GM12891 (cell line): ENCODE data around the gene ABCG1.
A peak's percentile ranks its signal among the peaks of the same experiment; 100 is the strongest.

ENCODE experiments used
- DNase-seq: peaks from one replicate; pipeline ENCODE4 v3.0.0; 2011; ENCODE audit warnings: low spot score; ENCODE audit not compliant: insufficient read length
- FAIRE-seq: peaks from 2 replicates; lab custom pipeline; 2011; peaks lifted over from hg19 to GRCh38; lab: Jason Lieb, UNC
- PAX5 ChIP-seq: IDR thresholded peaks from 2 replicates; pipeline ENCODE4 v1.6.1; 2011; ENCODE audit warnings: low read length, moderate library complexity, mild to moderate bottlenecking; ENCODE audit not compliant: insufficient read depth, severe bottlenecking
- POLR2A ChIP-seq: IDR thresholded peaks from 2 replicates; pipeline ENCODE4 v1.6.1; 2011; ENCODE audit warnings: low read depth, low read length, control low read depth
- POLR2AphosphoS5 ChIP-seq: IDR thresholded peaks from 2 replicates; pipeline ENCODE4 v1.6.1; 2011; ENCODE audit warnings: low read depth, low read length, control low read depth
- POU2F2 ChIP-seq: IDR thresholded peaks from 2 replicates; pipeline ENCODE4 v1.6.1; 2011; ENCODE audit warnings: low read depth, mild to moderate bottlenecking, control low read depth, low read length, moderate library complexity
- SPI1 ChIP-seq: IDR thresholded peaks from 2 replicates; pipeline ENCODE4 v1.6.1; 2011; ENCODE audit warnings: low read depth, low read length, control low read depth
- TAF1 ChIP-seq: IDR thresholded peaks from 2 replicates; pipeline ENCODE4 v1.6.1; 2011; ENCODE audit warnings: low read depth, low read length, control low read depth

ABCG1 gene

DNA sequence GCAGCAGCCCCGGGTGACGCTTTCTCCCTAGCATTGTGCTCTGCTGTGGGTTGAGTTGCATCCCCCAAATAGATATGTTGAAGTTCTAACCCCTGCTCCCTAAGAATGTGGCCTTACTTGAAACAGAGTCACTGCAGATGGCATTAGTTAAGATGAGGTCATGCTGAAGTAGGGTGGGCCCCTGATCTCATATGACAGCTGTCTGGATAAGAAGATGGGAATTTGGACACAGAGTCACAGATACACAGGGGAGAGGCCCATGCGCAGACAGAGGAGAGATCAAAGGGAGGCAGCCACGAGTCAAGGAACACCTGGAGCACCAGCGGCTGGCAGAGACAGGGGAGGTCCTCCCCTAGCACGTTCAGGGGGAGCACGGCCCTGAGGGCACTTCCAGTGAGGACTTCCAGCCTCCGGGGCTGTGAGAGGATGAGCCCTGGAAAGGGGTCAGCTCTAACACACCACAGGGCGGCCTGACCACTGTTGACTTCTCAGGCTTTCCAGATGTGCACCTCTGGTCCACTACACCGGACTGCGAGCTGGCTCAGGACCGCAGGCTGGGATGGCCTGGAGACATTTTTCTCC is 46.4 kb downstream of the ABCG1 start:
- DNase-seq = no peak
- no peak for FAIRE-seq
- TF ChIP-seq SPI1 (no peak), POLR2A (no peak), POLR2AphosphoS5 (no peak), POU2F2 (no peak), PAX5 (no peak), TAF1 (no peak)

DNA sequence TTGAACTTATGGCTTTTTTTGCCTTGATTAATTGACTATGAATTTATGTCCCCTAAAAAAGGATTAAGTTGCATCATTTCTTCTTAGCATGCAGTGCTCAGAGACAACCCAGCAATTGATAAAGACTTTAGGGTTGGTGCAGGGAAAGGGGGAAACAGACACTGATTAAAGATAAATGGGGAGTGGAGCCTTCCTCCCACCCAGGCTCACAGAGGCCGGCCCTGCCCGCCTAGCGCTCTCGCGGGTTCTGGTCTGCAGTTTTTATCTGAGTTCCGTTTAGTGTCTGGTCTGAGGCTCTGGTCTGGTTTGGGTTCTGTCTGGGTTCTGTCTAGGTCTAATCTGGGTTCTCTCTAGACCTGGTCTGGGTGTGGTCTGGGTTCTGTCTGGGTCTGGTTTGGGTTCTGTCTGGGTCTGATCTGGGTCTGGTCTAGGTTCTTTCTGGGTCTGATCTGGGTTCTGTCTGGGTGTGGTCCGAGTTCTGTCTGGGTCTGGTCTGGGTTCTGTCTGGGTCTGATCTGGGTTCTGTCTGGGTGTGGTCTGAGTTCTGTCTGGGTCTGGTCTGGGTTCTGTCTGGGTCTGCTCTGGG is 48.1 kb downstream of the ABCG1 start:
- no peak for DNase-seq
- FAIRE-seq = no peak
- TF ChIP-seq POU2F2 (no peak), POLR2A (no peak), TAF1 (no peak), PAX5 (no peak), POLR2AphosphoS5 (no peak)

DNA sequence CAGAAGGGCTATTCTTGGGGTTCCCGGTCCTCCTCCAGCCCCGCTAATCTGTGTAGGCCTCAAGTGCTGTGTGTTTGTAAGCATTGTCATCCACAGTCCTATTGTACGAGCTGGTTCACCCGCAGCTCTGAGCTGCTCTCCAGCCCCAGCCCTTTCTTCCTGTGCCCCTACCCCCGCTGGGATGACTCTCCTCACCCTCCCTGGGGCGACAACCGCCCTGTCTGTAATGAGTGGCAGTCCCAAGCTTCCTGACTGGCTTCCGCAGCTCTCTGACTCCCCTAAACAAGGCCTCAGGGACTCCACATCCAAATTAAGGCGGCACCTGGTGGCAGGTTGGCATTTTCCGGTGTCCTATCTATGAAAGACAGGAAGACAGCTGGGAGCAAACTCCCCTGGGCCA is 50.4 kb downstream of the ABCG1 start:
- DNase-seq (no peak), FAIRE-seq (no peak)
- no peak for TF ChIP-seq SPI1
- no peak for TF ChIP-seq POLR2A
- TF ChIP-seq TAF1 = no peak
- no peak for TF ChIP-seq POLR2AphosphoS5
- no peak for TF ChIP-seq PAX5
- TF ChIP-seq POU2F2 = no peak

DNA sequence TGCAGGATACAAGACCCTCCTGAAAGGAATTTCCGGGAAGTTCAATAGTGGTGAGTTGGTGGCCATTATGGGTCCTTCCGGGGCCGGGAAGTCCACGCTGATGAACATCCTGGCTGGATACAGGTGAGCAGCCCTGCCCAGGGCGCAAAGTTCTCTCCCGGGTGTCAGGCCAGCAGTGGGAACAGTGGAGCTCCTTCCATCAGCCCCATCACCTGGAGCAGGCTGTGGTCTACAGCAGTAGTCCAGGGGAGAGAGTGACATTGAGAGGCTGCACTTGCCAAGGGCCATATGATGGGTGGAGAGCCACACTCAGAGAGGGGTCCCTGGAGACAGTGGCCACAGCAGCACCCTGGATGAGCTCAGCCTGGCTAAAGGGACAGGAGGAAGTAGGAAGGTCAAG is 52.1 kb downstream of the ABCG1 start:
- TF ChIP-seq POU2F2 = no peak
- TF ChIP-seq TAF1 = no peak
- no peak for TF ChIP-seq SPI1
- no peak for TF ChIP-seq POLR2A
- no peak for TF ChIP-seq POLR2AphosphoS5
- no peak for TF ChIP-seq PAX5
- no peak for FAIRE-seq
- no peak for DNase-seq

DNA sequence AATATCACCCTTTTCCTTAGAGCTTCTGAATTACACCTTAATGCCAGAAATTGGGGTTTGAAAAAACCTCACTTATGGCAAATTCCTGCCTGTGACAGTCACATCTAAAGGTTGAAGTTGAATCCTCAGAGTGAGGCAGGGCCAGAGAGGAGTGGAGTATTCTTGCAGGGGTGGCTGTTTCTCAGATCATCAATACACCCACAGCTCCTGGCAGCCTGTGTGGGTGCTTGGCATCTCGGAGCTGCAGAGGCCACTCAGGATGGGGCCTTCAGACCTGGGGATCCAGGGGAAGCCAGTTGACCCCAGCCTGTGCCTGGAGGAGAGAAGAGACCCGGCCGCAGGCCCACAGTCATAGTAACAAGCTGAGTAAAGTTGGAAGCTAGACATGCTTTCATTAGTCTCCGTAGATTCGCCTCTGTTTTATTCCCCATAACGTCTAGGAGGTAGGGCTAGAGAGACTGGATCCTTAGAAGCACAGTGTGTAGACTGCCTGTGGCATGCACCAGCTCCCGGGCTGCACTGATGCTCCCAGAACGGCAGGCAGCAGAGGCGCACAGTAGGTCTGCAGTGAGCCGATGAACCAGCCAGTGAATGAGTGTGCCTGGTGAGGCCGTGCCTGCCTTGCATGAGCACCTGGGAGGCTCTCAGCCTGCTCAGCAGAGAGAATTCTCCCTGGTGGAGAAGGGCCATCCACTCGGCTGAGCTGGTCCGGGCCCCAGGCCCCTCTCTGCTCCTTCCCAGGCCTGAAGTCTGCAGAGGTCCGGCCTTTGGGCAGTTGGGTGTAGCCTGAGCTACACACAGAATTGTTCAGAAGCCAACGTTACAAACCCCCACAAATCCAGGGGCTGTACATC is 53.4 kb downstream of the ABCG1 start:
- FAIRE-seq = no peak
- no peak for DNase-seq
- TF ChIP-seq SPI1 (no peak), POLR2AphosphoS5 (no peak), POLR2A (no peak), POU2F2 (no peak), TAF1 (no peak), PAX5 (no peak)

DNA sequence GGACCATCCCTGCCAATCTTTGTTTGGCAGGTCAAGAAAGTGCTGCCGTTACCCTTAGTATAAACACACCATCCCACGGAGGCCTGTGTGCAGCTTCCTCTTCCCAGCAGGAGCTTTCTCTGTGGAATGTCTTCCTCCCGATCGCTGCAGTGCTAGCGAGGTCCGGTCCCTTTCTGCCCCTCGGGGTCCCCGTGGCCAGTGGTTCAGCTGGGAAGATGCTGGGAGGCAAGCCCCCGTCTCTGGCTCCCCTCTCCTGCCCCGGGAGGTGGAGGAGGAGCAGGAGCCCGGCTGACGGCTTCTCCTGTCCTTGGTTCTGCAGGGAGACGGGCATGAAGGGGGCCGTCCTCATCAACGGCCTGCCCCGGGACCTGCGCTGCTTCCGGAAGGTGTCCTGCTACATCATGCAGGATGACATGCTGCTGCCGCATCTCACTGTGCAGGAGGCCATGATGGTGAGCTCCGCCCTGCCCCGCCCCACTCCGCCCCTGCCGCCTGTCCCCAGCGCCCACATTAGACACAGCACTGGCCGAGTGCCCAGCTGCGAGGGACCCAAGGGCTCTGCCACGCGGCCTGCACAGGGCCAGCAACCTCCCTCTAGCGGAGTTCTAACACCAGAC is 54.2 kb downstream of the ABCG1 start:
- TF ChIP-seq POU2F2 = no peak
- TF ChIP-seq POLR2A = no peak
- no peak for TF ChIP-seq PAX5
- no peak for TF ChIP-seq SPI1
- TF ChIP-seq POLR2AphosphoS5 = no peak
- no peak for TF ChIP-seq TAF1
- FAIRE-seq = no peak

DNA sequence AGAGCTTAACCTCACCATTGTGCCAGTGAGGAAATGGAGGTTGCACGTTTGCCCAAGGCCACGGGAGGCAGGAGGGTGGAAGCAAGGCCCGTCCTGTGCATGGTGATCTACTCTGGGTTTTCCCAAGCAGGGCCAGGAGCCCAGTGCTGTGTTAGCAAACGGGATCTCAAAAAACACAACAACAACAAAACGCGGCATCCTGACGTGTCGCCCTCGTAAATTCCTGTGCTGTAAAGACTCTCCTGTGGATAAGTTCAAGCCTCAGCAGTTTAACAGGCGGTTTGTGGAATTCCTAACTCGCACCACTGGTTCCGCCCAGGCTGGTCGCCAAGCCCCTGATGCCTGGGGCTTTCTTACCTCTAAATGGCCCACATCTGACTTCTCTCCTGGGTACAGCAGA is 57.1 kb downstream of the ABCG1 start:
- no peak for FAIRE-seq
- no peak for TF ChIP-seq PAX5
- no peak for TF ChIP-seq SPI1
- no peak for TF ChIP-seq POU2F2
- TF ChIP-seq TAF1 = no peak
- no peak for TF ChIP-seq POLR2A
- no peak for TF ChIP-seq POLR2AphosphoS5

More for the DNA sequence above, 54.2 kb downstream of the ABCG1 start:
- DNase-seq = no peak

DNA sequence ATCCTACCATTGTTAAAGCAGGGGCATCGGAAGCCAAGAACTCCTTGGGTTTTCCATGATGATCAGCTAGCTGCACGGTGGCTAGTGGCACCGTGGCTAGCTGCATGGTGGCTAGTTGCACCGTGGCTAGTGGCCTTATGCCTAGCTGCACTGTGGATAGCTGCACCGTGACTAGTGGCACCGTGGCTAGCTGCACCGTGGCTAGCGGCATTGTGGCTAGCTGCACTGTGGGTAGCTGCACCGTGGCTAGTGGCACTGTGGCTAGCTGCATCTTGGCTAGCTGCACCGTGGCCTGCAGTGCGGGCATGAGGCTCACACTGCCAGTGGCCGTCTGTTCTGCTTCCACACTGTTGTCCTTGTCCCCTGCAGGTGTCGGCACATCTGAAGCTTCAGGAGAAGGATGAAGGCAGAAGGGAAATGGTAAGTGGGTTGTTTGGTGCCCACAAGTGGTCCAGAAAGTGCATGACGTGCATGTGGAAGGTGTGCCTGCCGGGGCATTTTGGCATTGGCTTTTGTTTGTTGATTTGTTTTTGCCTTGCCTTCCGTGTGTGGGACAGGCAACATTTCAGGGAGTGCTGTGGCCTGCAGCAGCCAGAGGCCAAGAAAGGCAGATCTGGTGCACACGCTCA is 57.7 kb downstream of the ABCG1 start:
- peak; percentile 16 for FAIRE-seq
- TF ChIP-seq POU2F2 (no peak), TAF1 (no peak), POLR2AphosphoS5 (no peak)
- no peak for DNase-seq

More for the DNA sequence above, 57.1 kb downstream of the ABCG1 start:
- no peak for DNase-seq

DNA sequence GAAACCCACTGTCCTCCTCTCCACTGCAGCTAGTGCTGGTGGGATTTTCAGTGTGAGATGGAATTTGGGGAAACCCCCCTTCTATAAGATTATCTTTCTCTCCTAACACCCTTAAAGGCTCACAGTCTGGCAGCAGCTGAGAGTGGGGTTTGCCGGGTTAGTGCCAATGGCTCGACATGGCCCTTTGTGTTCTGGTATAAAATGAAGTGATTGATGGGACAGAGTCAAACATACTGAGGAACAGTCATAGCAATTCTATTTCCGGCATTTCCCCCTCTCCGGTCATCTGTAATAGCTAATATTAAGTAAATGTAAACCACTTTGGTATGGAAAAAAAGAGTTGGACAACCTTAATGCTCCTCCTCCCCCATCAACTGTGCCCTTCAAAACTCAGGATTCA is 58.7 kb downstream of the ABCG1 start:
- no peak for FAIRE-seq
- DNase-seq = no peak

More for the DNA sequence above, 58.7 kb downstream of the ABCG1 start:
- TF ChIP-seq TAF1 (no peak), POLR2A (no peak), SPI1 (no peak), PAX5 (no peak), POLR2AphosphoS5 (no peak), POU2F2 (no peak)
